DND-41 (cell line): ENCODE data around the gene PEAK1.

Source experiments
- EZH2 ChIP-seq: IDR thresholded peaks from 3 replicates; pipeline ENCODE4 v1.6.1; 2012; ENCODE audit warnings: borderline replicate concordance, low read depth, mild to moderate bottlenecking, moderate library complexity, low read length, inconsistent platforms; ENCODE audit not compliant: severe bottlenecking
- TF ChIP-seq, protein P1 (sequence below): IDR thresholded peaks from 2 replicates; pipeline ENCODE4 v1.5.1; 2012; ENCODE audit warnings: borderline replicate concordance, low read length, moderate library complexity, mild to moderate bottlenecking; ENCODE audit not compliant: poor library complexity, severe bottlenecking; ENCODE audit errors: extremely low read depth

DNA sequence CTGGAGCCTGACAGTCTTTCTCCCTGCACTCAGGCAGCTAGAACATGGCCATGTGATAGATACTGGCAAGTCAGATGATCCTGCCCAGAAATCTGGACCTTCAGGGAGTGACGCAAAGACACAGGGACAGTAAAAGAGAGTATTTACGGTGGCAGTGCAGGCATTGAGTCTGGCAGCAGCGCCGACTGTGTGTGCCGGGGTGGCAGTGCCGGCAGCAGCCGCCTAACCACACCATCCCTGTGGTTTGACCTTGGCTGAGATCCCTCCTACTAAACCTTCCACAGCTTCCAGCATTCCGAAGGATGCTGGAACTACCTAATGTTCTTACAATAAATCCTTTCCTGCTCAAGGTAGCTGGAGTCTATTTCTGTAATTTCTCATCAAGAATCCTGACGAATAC is 344.4 kb downstream of the PEAK1 start:
- TF ChIP-seq, protein P1, sequence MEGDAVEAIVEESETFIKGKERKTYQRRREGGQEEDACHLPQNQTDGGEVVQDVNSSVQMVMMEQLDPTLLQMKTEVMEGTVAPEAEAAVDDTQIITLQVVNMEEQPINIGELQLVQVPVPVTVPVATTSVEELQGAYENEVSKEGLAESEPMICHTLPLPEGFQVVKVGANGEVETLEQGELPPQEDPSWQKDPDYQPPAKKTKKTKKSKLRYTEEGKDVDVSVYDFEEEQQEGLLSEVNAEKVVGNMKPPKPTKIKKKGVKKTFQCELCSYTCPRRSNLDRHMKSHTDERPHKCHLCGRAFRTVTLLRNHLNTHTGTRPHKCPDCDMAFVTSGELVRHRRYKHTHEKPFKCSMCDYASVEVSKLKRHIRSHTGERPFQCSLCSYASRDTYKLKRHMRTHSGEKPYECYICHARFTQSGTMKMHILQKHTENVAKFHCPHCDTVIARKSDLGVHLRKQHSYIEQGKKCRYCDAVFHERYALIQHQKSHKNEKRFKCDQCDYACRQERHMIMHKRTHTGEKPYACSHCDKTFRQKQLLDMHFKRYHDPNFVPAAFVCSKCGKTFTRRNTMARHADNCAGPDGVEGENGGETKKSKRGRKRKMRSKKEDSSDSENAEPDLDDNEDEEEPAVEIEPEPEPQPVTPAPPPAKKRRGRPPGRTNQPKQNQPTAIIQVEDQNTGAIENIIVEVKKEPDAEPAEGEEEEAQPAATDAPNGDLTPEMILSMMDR: no peak
- no peak for TF ChIP-seq EZH2
